K562 (cell line): ENCODE results near the gene EN2. TPM values are rescaled to one million over a fixed set of nuclear protein-coding genes. Genes with fewer than 3 reads are reported as not detected.

Experiments
- ATAC-seq: fragments of 200-7000 bp; cut with Tn5 transposase; 3 replicates; pipeline ENCODE4 v1.9.1; 2020; ENCODE audit warnings: moderate library complexity
- BruUV-seq: library from RNA; stranded (reverse); fragments of 400-500 nt; replicated peaks from 2 replicates; lab custom pipeline; 2021; lab: Mats Ljungman, UMichigan
- CTCF ChIA-PET: fragments of 300-600 bp; formaldehyde crosslinking; extraction: SDS; loops from one replicate; lab custom pipeline; 2021; ENCODE audit warnings: low intra/inter-chr PET ratio; lab: Yijun Ruan, JAX
- POLR2A ChIA-PET: fragments of 300-600, 350-650 bp; sonication (Branson Sonifier 250); formaldehyde crosslinking; extraction: SDS; loops from one replicate; lab custom pipeline; 2021; ENCODE audit warnings: antibody characterized with exemption, inconsistent platforms; lab: Yijun Ruan, JAX
- DNase-seq, 4 experiments: peaks; one replicate each; pipeline versions ENCODE4 v3.0.0 to v3.0.0-alpha.2; 2011 to 2018; ENCODE audit warnings: low spot score in 3 of 4, mixed read lengths in 3 of 4; ENCODE audit errors: extremely low read depth in 1 of 4
- FAIRE-seq: peaks from 2 replicates; lab custom pipeline; 2011; peaks lifted over from hg19 to GRCh38; lab: Jason Lieb, UNC
- H2AFZ ChIP-seq: 2 replicates; pipeline ENCODE4 v1.6.0; 2011; ENCODE audit warnings: low read depth, low read length, control low read depth, inconsistent platforms
- H3K27ac ChIP-seq: fragments of 200-600 bp; 3 replicates; pipeline ENCODE4 v1.8.0; 2011; ENCODE audit warnings: low read depth, mild to moderate bottlenecking, control low read depth, inconsistent platforms, low read length, moderate library complexity, mixed read lengths; ENCODE audit errors: extremely low read depth
- H3K27me3 ChIP-seq, 2 experiments: fragments of 300-600 bp in 1 of 2; 2 replicates in 1 of 2; 3 replicates in 1 of 2; pipeline versions ENCODE4 v1.6.0 to v1.8.0; 2011; ENCODE audit warnings: inconsistent platforms in 2 of 2, low read length in 2 of 2, mild to moderate bottlenecking in 1 of 2, mixed read lengths in 1 of 2, moderate library complexity in 1 of 2; ENCODE audit not compliant: control insufficient read depth in 2 of 2, insufficient read depth in 2 of 2
- H3K36me3 ChIP-seq: fragments of 300-600 bp; 3 replicates; pipeline ENCODE4 v1.8.0; 2011; ENCODE audit warnings: mild to moderate bottlenecking, low read length, inconsistent platforms; ENCODE audit not compliant: control insufficient read depth, insufficient read depth
- H3K4me1 ChIP-seq, 2 experiments: fragments of 200-600 bp in 1 of 2; replicated peaks in 1 of 2; 2 replicates in 1 of 2; 3 replicates in 1 of 2; pipeline versions ENCODE4 v1.5.1 to v1.8.0; 2011; ENCODE audit warnings: inconsistent platforms in 2 of 2, low read length in 2 of 2, mild to moderate bottlenecking in 1 of 2, mixed read lengths in 1 of 2, moderate library complexity in 1 of 2; ENCODE audit not compliant: control insufficient read depth in 2 of 2, insufficient read depth in 2 of 2
- H3K4me2 ChIP-seq: 2 replicates; pipeline ENCODE4 v1.6.1; 2011; ENCODE audit warnings: low read length, control low read depth, inconsistent platforms, mixed read lengths; ENCODE audit not compliant: insufficient read depth
- H3K4me3 ChIP-seq: fragments of 200-600 bp; sonication (generic), shearing (Covaris generic); 2 replicates; pipeline ENCODE4 v1.5.1; 2016; ENCODE audit warnings: control low read depth, inconsistent platforms
- H3K79me2 ChIP-seq: fragments of 200-600 bp; 3 replicates; pipeline ENCODE4 v1.8.0; 2011; ENCODE audit warnings: low read length, inconsistent platforms; ENCODE audit not compliant: control insufficient read depth, insufficient read depth
- H3K9ac ChIP-seq, 2 experiments: 2 replicates each; pipeline versions ENCODE4 v1.6.0 to v1.6.1; 2011; ENCODE audit warnings: low read depth in 2 of 2, low read length in 2 of 2, control low read depth in 1 of 2, inconsistent platforms in 1 of 2, mild to moderate bottlenecking in 1 of 2, mixed read lengths in 1 of 2; ENCODE audit not compliant: insufficient read depth in 1 of 2
- H3K9me1 ChIP-seq: one replicate; pipeline ENCODE4 v1.6.0; 2011; ENCODE audit warnings: inconsistent platforms, mild to moderate bottlenecking, low read length, moderate library complexity; ENCODE audit not compliant: control insufficient read depth, insufficient read depth
- H3K9me3 ChIP-seq: replicated peaks from 2 replicates; pipeline ENCODE4 v1.5.1; 2011; ENCODE audit warnings: low read depth, low read length, inconsistent platforms; ENCODE audit not compliant: control insufficient read depth, insufficient read depth
- H4K20me1 ChIP-seq: replicated peaks from 2 replicates; pipeline ENCODE4 v1.6.1; 2011; ENCODE audit warnings: low read length, inconsistent platforms, mixed read lengths; ENCODE audit not compliant: control insufficient read depth, insufficient read depth
- CBX5 ChIP-seq: IDR thresholded peaks from 2 replicates; pipeline ENCODE4 v1.6.1; 2014; ENCODE audit warnings: low read depth, borderline replicate concordance
- CHD2 ChIP-seq: IDR thresholded peaks from 2 replicates; pipeline ENCODE4 v1.6.1; 2011; ENCODE audit warnings: low read depth, low read length
- HDAC8 ChIP-seq: fragments of 450-650 bp; IDR thresholded peaks from 2 replicates; pipeline ENCODE4 v1.6.1; 2016; ENCODE audit warnings: mild to moderate bottlenecking, missing genetic modification characterization, moderate library complexity, missing compliant biosample characterization
- NELFE ChIP-seq: IDR thresholded peaks from 2 replicates; pipeline ENCODE4 v1.6.1; 2011; ENCODE audit warnings: mild to moderate bottlenecking; ENCODE audit not compliant: insufficient read depth, insufficient read length
- POLR2AphosphoS5 ChIP-seq: IDR thresholded peaks from 2 replicates; pipeline ENCODE4 v1.6.1; 2011; ENCODE audit warnings: mild to moderate bottlenecking, low read depth, low read length, moderate library complexity; ENCODE audit not compliant: control insufficient read depth, insufficient read depth
- SRSF9 ChIP-seq: fragments of 200-400 bp; formaldehyde crosslinking; IDR thresholded peaks from 2 replicates; pipeline ENCODE4 v1.6.1; 2017; ENCODE audit warnings: low read depth, low read length, borderline replicate concordance
- TCF15 ChIP-seq: fragments of 250-450 bp; sonication (Bioruptor Pico); IDR thresholded peaks from 2 replicates; pipeline ENCODE4 v1.8.0; 2022; ENCODE audit warnings: moderate library complexity, mild to moderate bottlenecking, inconsistent platforms
- ZC3H11A ChIP-seq: IDR thresholded peaks from 2 replicates; pipeline ENCODE4 v1.6.1; 2012; ENCODE audit warnings: low read depth, low read length, improper control_type of control experiment
- ZNF830 ChIP-seq: fragments of 250-450 bp; sonication (Bioruptor Pico); IDR thresholded peaks from 2 replicates; pipeline ENCODE4 v1.5.0; 2021; ENCODE audit warnings: mild to moderate bottlenecking
- WGBS: fragments of 100-300 bp; shearing (Covaris generic); methylation state at CpG from one replicate; pipeline ENCODE4 v1.1.6; 2016; ENCODE audit warnings: low coverage, mixed read lengths; ENCODE audit not compliant: insufficient coverage; ENCODE audit errors: missing lambda C conversion rate; 5-methylcytosine and 5-hydroxymethylcytosine counted together
- in situ Hi-C: fragments of 300-500 bp; cut with MboI; formaldehyde crosslinking; loops from 4 replicates; pipeline ENCODE4 v1.15.0; 2018; ENCODE audit warnings: inconsistent platforms, mixed read lengths
- intact Hi-C: fragments of 100-400 bp; cut with micrococcal nuclease; formaldehyde crosslinking; loops from 2 replicates; pipeline ENCODE4 v1.14.2; 2022
- polyA plus RNA-seq, 8 experiments: library from polyadenylated mRNA; depleted of rRNA in 4 of 8; stranded (reverse) in 5 of 8; unstranded in 3 of 8; fragments of >200 nt; fragmentation: Nextera tagmentation in 2 of 8; fragmentation: Illumina TruSeq in 1 of 8; extraction: Ambion mirVana in 2 of 8; extraction: Trizol in 1 of 8; gene quantifications; 2 replicates each; pipeline versions ENCODE4 v1.2.1 to v1.2.3, GENCODE V29; 2011 to 2014; ENCODE audit warnings: inconsistent platforms in 1 of 8, missing spikeins in 1 of 8
- total RNA-seq, 7 experiments: library from RNA; depleted of rRNA in 6 of 7; stranded (reverse); fragments of >200 nt in 6 of 7; fragmentation: Illumina TruSeq in 2 of 7; extraction: Trizol in 2 of 7; gene quantifications; 2 replicates each; pipeline versions ENCODE4 v1.2.1 to v1.2.3, GENCODE V29; 2011 to 2021; ENCODE audit warnings: low replicate concordance in 1 of 7
- TF ChIP-seq, protein P1 (sequence below): sonication (generic); formaldehyde crosslinking; IDR thresholded peaks from 2 replicates; pipeline ENCODE4 v1.8.1; 2023; ENCODE audit warnings: mild to moderate bottlenecking, missing genetic modification reagents
- TF ChIP-seq, protein P2 (sequence below): sonication (generic); formaldehyde crosslinking; IDR thresholded peaks from 2 replicates; pipeline ENCODE4 v1.8.0; 2022; ENCODE audit warnings: mild to moderate bottlenecking, missing genetic modification reagents, borderline replicate concordance
- TF ChIP-seq, protein P3 (sequence below): fragments of 250-450 bp; sonication (Bioruptor Pico); IDR thresholded peaks from 2 replicates; pipeline ENCODE4 v1.5.0; 2020; ENCODE audit warnings: mild to moderate bottlenecking, borderline replicate concordance
- TF ChIP-seq, protein P4 (sequence below): sonication (generic); formaldehyde crosslinking; IDR thresholded peaks from 2 replicates; pipeline ENCODE4 v1.9.0; 2022; ENCODE audit warnings: mild to moderate bottlenecking, missing genetic modification reagents

The EN2 gene
- total and polyA plus RNA-seq, 9 of the 15 experiments (the other 6 are each of a cell fraction or from before 2014, with no cell fraction given): 0.04 TPM; not detected in 7

DNA sequence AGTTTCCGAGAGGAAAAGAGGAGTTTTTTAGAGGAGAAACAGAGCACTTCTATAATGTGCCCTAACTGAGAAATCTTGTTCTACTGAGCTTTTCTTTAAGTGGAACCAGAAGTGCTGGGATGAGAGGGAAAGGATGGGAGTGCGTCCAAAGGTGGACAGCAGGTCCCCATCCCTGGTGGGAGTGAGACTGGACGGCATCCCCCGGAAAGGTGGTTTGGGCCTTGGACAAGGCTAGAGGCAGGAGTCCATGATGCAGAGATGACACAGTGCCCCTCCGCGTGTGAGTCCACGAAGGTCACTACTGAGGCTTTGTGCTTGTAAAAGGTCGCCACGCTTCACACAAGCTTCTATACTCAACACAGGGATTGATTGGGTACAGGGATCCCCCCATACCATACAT is 6.1 kb upstream of the EN2 start:
- intact Hi-C loops: no loop called here
- H3K9me1 ChIP-seq: no peaks in the 10 kb centered on the region
- no TSS peak for BruUV-seq
- H3K4me1 ChIP-seq: peaks cover 0 to 31% of the 10 kb centered on the region in 2 experiments; a peak in 2 of 5 replicates
- H3K9ac ChIP-seq: no peak overlapping the region
- FAIRE-seq (no peak), DNase-seq (no peak), ATAC-seq (no peak)
- WGBS: 4% methylated on average over 9 of the region's 9 CpGs
- H2AFZ ChIP-seq: no peak overlapping the region
- H3K27ac ChIP-seq: no peak overlapping the region
- ChIA-PET POLR2A (interaction anchor here (0.7 kb wide), 1 partner anchor 26 kb away, joined by 3 read pairs; no protein-coding TSS in a partner anchor), CTCF (no interaction called here)
- in situ Hi-C loops: no loop called here
- no peak overlapping the region for H3K4me3 ChIP-seq
- H3K79me2 ChIP-seq: no peaks in the 10 kb centered on the region
- no peaks in the 10 kb centered on the region for H3K36me3 ChIP-seq
- H4K20me1 ChIP-seq: peaks cover 16% of the 10 kb centered on the region; the same call in 1 of the 2 replicates
- no peak overlapping the region for H3K4me2 ChIP-seq
- H3K9me3 ChIP-seq: no peaks in the 10 kb centered on the region
- H3K27me3 ChIP-seq: peaks cover 91 to 92% of the 10 kb centered on the region in 2 experiments
- TF ChIP-seq, protein P1, sequence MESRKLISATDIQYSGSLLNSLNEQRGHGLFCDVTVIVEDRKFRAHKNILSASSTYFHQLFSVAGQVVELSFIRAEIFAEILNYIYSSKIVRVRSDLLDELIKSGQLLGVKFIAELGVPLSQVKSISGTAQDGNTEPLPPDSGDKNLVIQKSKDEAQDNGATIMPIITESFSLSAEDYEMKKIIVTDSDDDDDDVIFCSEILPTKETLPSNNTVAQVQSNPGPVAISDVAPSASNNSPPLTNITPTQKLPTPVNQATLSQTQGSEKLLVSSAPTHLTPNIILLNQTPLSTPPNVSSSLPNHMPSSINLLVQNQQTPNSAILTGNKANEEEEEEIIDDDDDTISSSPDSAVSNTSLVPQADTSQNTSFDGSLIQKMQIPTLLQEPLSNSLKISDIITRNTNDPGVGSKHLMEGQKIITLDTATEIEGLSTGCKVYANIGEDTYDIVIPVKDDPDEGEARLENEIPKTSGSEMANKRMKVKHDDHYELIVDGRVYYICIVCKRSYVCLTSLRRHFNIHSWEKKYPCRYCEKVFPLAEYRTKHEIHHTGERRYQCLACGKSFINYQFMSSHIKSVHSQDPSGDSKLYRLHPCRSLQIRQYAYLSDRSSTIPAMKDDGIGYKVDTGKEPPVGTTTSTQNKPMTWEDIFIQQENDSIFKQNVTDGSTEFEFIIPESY (CRISPR knock-in tag): no peak
- TF ChIP-seq TCF15 (CRISPR knock-in tag): no peak
- TF ChIP-seq, protein P2, sequence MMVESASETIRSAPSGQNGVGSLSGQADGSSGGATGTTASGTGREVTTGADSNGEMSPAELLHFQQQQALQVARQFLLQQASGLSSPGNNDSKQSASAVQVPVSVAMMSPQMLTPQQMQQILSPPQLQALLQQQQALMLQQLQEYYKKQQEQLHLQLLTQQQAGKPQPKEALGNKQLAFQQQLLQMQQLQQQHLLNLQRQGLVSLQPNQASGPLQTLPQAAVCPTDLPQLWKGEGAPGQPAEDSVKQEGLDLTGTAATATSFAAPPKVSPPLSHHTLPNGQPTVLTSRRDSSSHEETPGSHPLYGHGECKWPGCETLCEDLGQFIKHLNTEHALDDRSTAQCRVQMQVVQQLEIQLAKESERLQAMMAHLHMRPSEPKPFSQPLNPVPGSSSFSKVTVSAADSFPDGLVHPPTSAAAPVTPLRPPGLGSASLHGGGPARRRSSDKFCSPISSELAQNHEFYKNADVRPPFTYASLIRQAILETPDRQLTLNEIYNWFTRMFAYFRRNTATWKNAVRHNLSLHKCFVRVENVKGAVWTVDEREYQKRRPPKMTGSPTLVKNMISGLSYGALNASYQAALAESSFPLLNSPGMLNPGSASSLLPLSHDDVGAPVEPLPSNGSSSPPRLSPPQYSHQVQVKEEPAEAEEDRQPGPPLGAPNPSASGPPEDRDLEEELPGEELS (CRISPR knock-in tag): no peak
- TF ChIP-seq ZNF830 (CRISPR knock-in tag): no peak
- TF ChIP-seq, protein P3, sequence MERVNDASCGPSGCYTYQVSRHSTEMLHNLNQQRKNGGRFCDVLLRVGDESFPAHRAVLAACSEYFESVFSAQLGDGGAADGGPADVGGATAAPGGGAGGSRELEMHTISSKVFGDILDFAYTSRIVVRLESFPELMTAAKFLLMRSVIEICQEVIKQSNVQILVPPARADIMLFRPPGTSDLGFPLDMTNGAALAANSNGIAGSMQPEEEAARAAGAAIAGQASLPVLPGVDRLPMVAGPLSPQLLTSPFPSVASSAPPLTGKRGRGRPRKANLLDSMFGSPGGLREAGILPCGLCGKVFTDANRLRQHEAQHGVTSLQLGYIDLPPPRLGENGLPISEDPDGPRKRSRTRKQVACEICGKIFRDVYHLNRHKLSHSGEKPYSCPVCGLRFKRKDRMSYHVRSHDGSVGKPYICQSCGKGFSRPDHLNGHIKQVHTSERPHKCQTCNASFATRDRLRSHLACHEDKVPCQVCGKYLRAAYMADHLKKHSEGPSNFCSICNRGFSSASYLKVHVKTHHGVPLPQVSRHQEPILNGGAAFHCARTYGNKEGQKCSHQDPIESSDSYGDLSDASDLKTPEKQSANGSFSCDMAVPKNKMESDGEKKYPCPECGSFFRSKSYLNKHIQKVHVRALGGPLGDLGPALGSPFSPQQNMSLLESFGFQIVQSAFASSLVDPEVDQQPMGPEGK (CRISPR knock-in tag): no peak
- no peak for TF ChIP-seq CBX5
- TF ChIP-seq ZC3H11A: no peak
- no peak for TF ChIP-seq SRSF9
- no peak for TF ChIP-seq CHD2
- TF ChIP-seq NELFE: no peak
- no peak for TF ChIP-seq HDAC8 (tag)
- no peak for TF ChIP-seq POLR2AphosphoS5
- TF ChIP-seq, protein P4, sequence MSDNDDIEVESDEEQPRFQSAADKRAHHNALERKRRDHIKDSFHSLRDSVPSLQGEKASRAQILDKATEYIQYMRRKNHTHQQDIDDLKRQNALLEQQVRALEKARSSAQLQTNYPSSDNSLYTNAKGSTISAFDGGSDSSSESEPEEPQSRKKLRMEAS: no peak
